ENCODE measurements around the gene TH. TPM values are rescaled to one million over a fixed set of nuclear protein-coding genes. Genes with fewer than 3 reads are reported as not detected.
A peak's percentile ranks its signal among the peaks of the same experiment; 100 is the strongest.

TH gene
- total and polyA plus RNA-seq, 2 of the 4 experiments (the other 2 are of a cell fraction), result 0.10 TPM; not detected in 1

DNA sequence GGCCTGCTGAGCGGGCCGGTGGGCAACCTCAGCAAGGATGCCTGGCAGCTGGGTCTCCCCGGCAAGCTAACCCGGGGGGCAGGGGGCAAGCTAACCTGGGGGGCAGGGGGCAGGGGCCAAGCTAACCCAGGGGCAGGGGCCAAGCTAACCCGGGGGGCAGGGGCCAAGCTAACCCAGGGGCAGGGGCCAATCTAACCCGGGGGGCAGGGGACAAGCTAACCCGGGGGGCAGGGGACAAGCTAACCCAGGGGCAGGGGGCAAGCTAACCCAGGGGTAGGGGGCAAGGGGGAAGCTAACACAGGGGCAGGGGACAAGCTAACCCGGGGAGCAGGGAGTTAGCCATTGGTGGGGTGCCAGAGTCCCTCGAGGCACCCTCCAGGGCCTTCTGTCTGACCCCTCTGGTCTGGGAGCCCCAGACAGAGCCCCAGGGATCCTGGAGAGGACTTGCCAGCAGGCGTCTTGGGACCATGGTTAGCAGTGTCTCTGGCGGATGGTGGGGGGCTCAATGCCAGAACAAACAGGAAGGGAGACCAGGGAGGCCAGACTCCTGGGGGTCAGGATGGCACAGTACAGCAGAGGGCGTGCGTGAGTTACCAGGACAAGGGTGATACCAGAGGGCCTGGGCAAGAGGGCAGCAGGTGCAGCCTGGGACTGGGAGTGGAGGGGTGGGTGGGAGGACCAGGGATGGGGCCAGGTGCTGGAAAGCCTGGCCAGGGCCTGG, 48.5 kb downstream of the TH start:
- H3K27ac ChIP-seq (ENCODE audit: insufficient read depth, low read length), result peak overlapping the region; percentile 12; the same call in 1 of the 2 replicates
- H4K91ac ChIP-seq (ENCODE audit: insufficient read depth, low read depth, low read length), result peak overlapping the region; percentile 84; the same call in 1 of the 2 replicates

More for the DNA sequence above, 48.5 kb downstream of the TH start:
- Histone ChIP-seq H3K9me1 (ENCODE audit: insufficient read depth, low read length) (no peaks in the 10 kb centered on the region), H2BK5ac (ENCODE audit: low read depth, low read length, poor library complexity, severe bottlenecking) (no peak overlapping the region), H4K8ac (ENCODE audit: low read depth in 2 of 2, low read length in 2 of 2) (peak overlapping the region; percentile 21 to 79; a peak in 2 of 4 replicates), H2AK5ac (ENCODE audit: low read depth, low read length) (peak overlapping the region; percentile 58; the same call in 1 of the 2 replicates), H3K56ac (ENCODE audit: extremely low read depth, insufficient read depth, low read length) (no peak overlapping the region), H2AK9ac (replicated peaks; ENCODE audit: low read depth, low read length, poor library complexity) (peak overlapping the region; percentile 67), H3K18ac (ENCODE audit: low read depth, low read length) (peak overlapping the region; percentile 34; the same call in 1 of the 2 replicates), H3K9ac (ENCODE audit: low read depth, low read length) (no peak overlapping the region), H4K5ac (ENCODE audit: low read depth, low read length) (no peak overlapping the region; the same call in 1 of the 2 replicates), H3K4ac (ENCODE audit: low read depth, low read length) (peak overlapping the region; percentile 75), H4K20me1 (ENCODE audit: insufficient read depth, low read length) (no peaks in the 10 kb centered on the region), H3K14ac (replicated peaks; ENCODE audit: low read depth, low read length) (no peak overlapping the region), H2BK120ac (ENCODE audit: low read depth, low read length) (peak overlapping the region; percentile 85), H3K27me3 (ENCODE audit: control insufficient read depth, insufficient read depth, low read length) (peaks cover 9% of the 10 kb centered on the region; the same call in 1 of the 2 replicates), H2BK15ac (ENCODE audit: low read depth, low read length) (no peak overlapping the region; the same call in 2 of the 3 replicates), H3K4me3 (ENCODE audit: insufficient read depth, low read depth, low read length) (no peak overlapping the region), H3K23ac (ENCODE audit: low read depth, low read length) (no peak overlapping the region), H3K79me1 (ENCODE audit: low read depth in 1 of 2, low read length in 2 of 2) (no peaks in the 10 kb centered on the region), H2BK20ac (ENCODE audit: low read depth, low read length) (no peak overlapping the region), H3K36me3 (ENCODE audit: control insufficient read depth, insufficient read depth, low read length) (no peaks in the 10 kb centered on the region), H3K4me2 (ENCODE audit: low read depth, low read length) (no peak overlapping the region), H3K9me3 (ENCODE audit: control insufficient read depth, insufficient read depth, low read length) (no peaks in the 10 kb centered on the region), H2AFZ (replicated peaks; ENCODE audit: low read length, poor library complexity) (peak overlapping the region; percentile 36), H3K4me1 (ENCODE audit: control insufficient read depth, insufficient read depth, low read length) (peaks cover 11% of the 10 kb centered on the region)
- ChIA-PET CTCF (no interaction called here), POLR2A (ENCODE audit: unreplicated experiment) (interaction anchor here (0.6 kb wide), 1 partner anchor 320 kb away, joined by 3 read pairs; no protein-coding TSS in a partner anchor)
- no TSS peak for BruUV-seq (replicated peaks)
- 70% methylated on average over 6 of the region's 13 CpGs; no CpG with 5 or more reads in 1 of the 2 experiments for WGBS, 2 experiments (ENCODE audit: extremely low coverage in 2 of 2, insufficient read length in 1 of 2)
- DNase-seq (no peak), ATAC-seq (ENCODE audit: low read depth) (no peak)
- in situ Hi-C loops (cut with MboI; ENCODE audit: low sequenced_read_pairs), result no loop called here
- TF ChIP-seq BHLHE40 (IDR thresholded peaks at IDR 0.05; ENCODE audit: low read depth, low read length) (no peak), MAFK (IDR thresholded peaks at IDR 0.05; ENCODE audit: low read depth, low read length) (no peak)
- dilution Hi-C loops (cut with HindIII; ENCODE audit: low sequenced_read_pairs, unreplicated experiment), result no loop called here
- intact Hi-C loops (cut with micrococcal nuclease), result loop anchor here (2.0 to 5.0 kb wide), 2 partner anchors 26 to 46 kb away; no protein-coding TSS in a partner anchor
